Measurements from ENCODE around the gene CFAP300.

- no peak for TF ChIP-seq CTCF (IDR thresholded peaks at IDR 0.05; ENCODE audit: insufficient read depth, low read length)
- TF ChIP-seq POLR2AphosphoS5 (IDR thresholded peaks at IDR 0.05; ENCODE audit: low read depth) = no peak
- TF ChIP-seq REST (IDR thresholded peaks at IDR 0.05; ENCODE audit: insufficient replicate concordance, low read depth) = no peak
- no peak for TF ChIP-seq SPI1 (IDR thresholded peaks at IDR 0.05; ENCODE audit: borderline replicate concordance, low read depth)
These were observed 39.4 kb upstream of the CFAP300 start for GRCh38 chr11:102007567-102008437.
